Loucy (cell line): Measurements from ENCODE around the gene PIN1.

ENCODE experiments used
- CTCF ChIP-seq: fragments of 200-600 bp; sonication (generic); conservative IDR thresholded peaks from 2 replicates; pipeline ENCODE4 v1.5.1; 2014; ENCODE audit warnings: mild to moderate bottlenecking, antibody characterized with exemption, low read length
- EZH2phosphoT487 ChIP-seq: fragments of 200-600 bp; IDR thresholded peaks from 2 replicates; pipeline ENCODE4 v1.6.1; 2018; ENCODE audit warnings: antibody characterized with exemption, mild to moderate bottlenecking, moderate library complexity, borderline replicate concordance

DNA sequence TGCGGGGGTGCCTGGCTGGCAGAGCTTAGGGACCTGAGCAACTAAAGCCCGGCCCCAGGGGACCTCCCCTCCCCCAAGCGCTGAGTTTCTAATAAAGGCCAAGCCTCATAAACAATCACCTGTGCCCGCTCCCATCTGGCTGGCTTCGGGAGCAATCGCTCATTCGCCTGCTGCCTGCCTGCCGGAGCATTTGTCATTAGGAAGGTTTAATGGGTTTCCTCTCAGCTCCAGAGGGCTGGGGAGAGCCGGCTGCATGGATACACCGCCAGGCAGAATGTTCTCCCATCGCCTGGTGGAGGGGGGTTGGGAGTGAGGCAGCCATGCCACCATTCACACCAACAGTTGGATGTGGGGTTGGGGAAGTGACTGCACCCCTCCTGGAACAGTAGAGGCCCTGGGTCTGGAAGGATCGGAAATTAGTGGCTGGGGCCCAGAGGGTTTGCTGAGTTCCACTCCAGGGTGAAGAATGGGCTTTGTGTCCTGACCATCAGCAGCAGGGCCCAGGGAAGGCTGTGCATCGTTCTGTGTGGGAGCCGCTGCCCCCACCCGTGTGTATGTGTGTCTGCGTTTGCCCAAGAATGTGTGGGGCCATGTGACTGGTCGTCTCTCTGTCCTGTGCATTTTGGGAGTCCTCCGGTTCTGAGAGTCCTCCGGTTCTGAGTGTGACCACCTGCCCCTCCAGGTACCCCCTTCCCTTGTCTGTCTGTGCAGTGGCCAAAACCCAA is 15.3 kb downstream of the PIN1 start:
- TF ChIP-seq CTCF (no peak), EZH2phosphoT487 (no peak)
